ENCODE measurements around the gene SLC25A26.
"Not testable (repeated sequence)": the region's sequence is repeated elsewhere in the genome, so short reads cannot be mapped to it uniquely, and the experiment has no call there.

Gene SLC25A26

DNA sequence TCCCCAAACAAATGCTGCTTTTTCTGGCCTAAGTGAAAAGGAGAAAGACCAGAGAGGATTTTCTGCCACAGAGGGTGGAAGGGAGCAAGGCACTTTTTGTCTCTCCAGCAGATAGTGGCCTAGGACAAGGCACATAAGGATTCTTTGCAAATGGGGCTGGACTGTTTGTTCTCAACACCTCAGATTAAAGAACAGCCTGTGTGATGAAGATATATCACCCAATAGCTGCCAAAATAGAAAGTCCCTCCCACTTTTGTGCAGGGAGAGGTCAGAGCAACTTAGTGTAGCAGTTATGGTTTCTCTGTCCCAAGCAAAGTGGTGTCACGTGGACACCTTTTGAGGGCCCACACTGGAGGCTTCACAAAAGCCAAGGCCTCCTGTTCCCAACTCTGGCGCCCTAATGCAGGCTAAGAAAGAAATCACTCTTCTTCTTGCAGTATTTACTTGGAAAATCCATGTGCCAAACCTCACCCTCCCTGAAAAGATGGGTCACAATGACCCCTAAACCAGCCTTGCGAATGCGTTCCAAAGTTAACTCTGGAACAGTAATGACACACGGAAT, 195.1 kb downstream of the SLC25A26 start:
- no peak for DNase-seq

DNA sequence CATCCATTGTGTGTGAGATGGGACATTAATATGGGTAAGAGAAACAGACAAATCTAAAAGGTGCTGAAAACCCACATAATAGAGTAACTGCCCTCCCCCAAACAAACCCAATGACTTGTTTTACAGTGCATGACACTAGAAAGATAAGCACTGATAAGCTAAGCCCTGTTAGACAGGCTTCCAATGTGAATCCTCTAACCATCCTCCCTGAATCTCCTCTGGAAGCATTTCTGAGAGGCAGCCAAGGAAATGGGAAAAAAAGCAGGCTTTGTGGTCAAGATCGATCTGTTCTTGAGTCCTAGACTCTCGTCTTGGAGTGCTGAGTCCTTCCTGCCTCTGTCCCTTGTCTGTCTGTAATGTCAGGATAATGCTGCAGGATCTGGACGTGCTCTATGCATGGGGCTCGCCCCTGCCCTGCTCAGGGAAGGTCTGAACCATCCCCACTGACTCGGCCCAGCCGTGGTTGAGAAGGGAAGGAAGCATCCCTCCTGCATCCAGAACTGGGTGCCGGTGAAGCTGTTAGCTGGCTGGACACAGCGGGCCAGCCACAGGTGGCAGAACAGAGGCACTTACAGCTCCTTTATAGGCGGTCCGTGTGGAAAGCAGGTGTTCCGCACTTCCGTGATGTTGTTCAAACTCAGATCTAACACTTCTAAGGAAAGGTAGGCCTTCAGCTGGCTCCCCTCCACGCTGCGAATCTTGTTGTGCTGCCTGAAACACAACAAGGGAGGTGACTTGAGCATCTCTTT, 195.9 kb downstream of the SLC25A26 start:
- DNase-seq = no peak

DNA sequence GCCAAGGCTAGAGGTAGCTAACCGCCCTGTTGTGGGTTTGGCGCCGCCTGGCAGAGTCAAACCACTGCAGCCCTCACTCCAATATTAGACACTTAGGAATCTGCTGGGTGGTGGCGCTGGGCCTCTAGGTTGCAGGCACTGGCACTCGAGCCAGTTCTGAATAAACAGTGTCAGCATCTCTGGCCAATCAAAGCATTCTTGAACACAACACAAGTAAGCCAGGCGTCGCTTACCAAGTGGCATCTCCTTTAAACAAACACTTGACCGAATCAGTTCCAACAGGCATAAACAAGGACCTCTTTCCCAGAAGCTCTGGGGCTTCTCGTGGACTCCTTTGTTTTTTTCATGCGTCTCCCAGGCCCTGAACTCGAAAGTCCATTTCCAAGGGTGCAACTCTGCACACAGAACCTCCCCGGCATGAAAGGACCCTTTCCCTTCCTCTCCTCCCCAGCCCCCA, 197.7 kb downstream of the SLC25A26 start:
- DNase-seq = no peak

DNA sequence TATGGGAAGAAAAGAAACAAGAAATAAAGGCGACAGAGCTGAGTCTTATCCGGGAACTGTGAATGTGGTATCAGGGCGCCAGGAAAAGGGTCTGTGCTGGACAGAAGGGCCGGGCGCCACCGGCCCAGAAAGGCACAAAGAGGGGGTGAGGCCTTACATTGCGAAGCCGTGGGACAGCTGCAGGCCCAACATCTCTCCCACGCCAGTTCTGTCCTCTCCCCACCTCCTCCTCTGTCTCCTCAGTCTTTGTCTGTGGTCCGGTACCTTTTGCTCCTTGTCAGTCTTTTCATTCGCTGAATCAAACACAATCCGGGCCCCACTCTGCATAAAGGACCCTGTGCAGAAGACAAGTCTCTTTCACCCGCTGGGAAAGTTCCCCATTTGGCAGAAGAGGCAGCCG, 198.2 kb downstream of the SLC25A26 start:
- DNase-seq = no peak

DNA sequence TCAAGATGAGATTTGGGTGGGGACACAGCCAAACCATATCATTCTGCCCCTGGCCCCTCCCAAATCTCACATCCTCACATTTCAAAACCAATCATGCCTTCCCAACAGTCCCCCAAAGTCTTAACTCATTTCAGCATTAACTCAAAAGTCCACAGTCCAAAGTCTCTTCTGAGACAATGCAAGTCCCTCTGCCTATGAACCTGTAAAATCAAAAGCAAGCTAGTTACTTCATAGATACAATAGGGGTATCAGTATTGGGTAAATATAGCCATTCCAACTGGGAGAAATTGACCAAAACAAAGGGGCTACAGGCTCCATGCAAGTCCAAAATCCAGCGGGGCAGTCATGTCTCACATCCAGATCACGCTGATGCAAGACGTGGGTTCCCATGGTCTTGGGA, 200.3 kb downstream of the SLC25A26 start:
- DNase-seq = not testable (repeated sequence)

DNA sequence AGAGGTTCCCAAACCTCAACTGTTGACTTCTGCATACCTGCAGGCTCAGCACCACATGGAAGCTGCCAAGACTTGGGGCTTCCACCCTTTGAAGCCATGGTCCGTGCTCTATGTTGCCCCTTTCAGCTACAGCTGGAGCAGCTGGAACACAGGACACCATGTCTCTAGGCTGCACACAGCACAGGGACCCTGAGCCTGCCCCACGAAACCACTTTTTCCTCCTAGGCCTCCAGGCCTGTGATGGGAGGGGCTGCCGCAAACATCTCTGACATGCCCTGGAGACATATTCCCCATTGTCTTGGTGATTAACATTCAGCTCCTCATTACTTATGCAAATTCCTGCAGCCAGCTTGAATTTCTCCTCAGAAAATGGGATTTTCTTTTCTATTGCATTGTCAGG, 201.1 kb downstream of the SLC25A26 start:
- not testable (repeated sequence) for DNase-seq

DNA sequence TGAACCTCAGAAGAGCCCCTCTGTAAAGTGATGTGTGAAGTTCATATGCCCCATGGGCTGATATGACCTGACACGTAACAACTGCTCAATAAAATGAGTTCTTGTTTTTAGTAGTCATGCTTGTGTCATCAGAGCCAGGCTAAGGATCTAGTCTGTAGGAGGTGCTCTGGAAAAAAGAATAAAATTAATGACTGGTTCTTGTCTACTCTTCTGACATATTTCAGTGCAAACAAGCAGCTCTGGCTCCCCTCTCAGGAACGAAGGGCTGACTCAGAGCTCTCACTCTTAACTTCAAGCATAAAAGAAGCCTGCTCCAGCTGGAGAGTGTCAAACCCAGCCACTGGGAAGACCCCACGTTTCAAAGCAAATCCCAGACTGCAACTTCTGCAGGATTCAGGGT, 203.0 kb downstream of the SLC25A26 start:
- DNase-seq = no peak

DNA sequence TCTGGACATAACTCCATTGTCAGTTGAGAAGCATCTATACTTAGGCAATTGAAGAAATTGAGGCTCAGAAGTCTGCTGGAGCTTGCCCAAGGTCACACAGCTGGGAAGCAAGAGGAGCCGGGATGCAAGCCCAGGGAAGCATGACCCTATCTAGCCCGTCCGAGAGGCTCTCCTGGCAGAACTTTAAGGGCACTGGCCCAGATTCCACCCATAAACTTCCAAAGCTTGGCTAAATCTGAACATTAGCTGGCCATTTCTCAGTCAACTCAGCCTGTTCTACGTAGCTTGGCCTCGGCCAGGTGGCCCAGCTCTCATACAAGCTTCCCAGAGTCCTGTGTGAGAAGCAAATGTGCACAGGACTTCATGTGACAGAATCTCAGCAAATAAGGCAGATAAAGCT, 204.2 kb downstream of the SLC25A26 start:
- DNase-seq = no peak

DNA sequence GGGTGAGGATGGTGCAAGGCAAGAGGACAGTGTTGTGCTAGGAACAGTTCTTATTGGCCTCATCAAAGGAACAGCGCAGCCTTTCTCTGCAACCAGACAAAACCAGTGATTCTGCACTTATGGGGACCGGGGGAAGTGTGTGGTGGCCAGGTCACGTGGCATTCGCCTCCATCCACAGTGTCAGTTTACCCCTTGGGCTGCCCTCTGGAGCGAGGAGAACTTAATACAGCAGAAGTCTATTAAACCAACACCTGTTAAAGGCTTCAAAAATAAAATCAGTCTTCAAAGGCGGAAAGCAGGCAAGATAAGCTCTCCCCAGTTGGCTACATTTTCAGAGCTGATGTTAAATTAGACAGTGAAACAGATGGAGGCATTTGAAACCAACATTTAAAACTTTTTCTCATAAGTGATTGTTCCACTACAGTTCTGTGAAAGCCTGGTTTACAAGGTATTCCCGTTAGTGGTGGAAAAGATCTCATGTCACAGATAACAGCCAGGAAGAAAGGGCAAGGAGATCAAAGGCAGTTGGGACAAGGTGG, 204.8 kb downstream of the SLC25A26 start:
- DNase-seq = no peak

DNA sequence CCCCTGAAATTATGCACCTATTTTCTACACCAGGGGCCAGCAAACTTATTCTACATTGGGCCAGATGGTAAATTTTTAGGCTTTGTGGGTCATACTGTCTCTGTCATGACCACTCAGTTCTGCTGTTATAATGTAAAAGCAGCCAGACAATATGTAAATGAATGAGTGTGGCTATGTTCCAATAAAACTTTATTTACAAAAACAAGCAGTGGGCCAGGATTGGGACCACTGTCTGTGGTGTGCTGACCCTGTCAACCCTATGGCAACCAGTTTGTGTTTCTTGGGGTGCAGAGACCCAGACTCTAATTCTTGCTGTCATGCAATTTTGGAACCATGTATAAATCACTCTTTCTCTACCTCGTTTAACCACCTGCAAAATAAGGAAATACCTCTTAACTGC, 205.3 kb downstream of the SLC25A26 start:
- DNase-seq = no peak

DNA sequence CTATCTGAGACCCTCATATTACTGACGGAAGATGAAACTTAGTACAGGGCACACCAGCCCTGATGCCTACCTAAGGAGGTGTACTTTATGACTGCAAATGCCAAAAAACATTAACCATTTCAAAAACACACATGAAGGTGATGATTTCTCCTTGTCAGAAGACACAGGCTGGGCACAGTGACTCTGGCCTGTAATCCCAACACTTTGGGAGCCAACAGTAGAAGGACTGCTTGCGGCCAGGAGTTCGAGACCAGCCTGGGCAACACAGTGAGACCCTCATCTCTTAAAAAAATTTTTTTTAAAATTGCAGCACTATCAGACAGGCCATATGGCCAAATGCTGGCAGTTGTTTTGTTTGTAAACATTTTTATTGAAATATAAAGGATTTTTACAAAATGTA, 206.6 kb downstream of the SLC25A26 start:
- no peak for DNase-seq

DNA sequence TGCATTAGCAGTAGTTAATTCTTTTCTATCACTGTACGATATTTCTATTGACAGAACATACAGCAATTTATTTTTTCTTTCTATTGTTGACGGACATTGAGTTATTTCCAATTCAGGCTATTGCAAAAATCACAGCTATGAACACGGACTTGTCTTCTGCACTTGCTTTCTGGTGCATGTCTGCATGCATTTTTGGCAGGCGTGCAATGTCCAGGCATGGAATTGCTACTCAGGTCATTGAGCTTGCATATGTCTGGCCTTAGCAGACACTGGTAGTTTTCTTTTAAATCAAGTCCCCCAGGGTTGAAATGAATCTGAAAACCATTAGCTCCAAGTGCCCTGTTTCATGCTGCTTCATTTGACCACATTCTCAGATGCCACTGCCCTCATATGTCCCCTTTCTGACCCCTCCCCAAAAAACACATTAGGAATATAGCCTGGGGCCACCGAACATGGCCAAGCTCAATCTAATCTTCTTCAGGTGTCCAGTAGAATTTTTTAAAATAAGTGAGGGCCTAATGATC, 207.2 kb downstream of the SLC25A26 start:
- DNase-seq = no peak
